ENCODE measurements around the gene GLI2. TPM values are rescaled to one million over a fixed set of nuclear protein-coding genes. Genes with fewer than 3 reads are reported as not detected.

GLI2 gene
- total and polyA plus RNA-seq, 2 of the 8 experiments (the other 6 are each of a cell fraction or from before 2014, with no cell fraction given): 18.4 to 46.9 TPM

DNA sequence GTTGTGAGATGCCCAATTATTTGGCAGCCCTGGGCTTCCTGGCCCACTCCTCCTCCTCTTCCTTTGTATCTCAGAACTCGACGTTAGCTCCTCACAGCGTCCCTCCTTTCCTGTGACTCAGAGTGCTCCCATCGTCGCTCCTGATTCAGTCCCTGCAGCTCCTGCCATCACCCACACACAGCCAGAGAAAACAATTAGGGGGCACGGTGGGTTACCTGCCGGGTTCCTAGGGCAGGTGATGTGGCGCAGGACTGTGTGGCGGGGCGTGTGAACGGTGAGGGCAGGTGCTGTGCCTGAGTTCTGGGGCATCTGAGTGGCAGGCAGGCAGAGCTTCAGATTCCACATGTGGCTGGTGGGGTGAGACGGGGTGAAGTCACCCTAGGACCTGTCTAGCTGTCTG, 42.6 kb downstream of the GLI2 start (continued):
- TF ChIP-seq CHD7 (IDR thresholded peaks at IDR 0.05; ENCODE audit: insufficient replicate concordance, low read length) (no peak), KDM4A (IDR thresholded peaks at IDR 0.05; ENCODE audit: low read depth, low read length, severe bottlenecking) (no peak), RNF2 (IDR thresholded peaks at IDR 0.05; ENCODE audit: borderline replicate concordance, low read depth, low read length, missing control alignments, poor library complexity, severe bottlenecking) (no peak)

All from H1 (cell line).